Breast epithelium (tissue), 3 donors: Measurements from ENCODE around the gene SOS2.

Experiments used
- CTCF ChIP-seq, 3 donors: fragments of 450-650 bp; IDR thresholded peaks; one replicate each; pipeline ENCODE4 v1.5.1; 2016 to 2017; ENCODE audit warnings: antibody characterized with exemption in 3 of 3, mild to moderate bottlenecking in 3 of 3, moderate library complexity in 3 of 3
- POLR2A ChIP-seq: fragments of 450-650 bp; IDR thresholded peaks from one replicate; pipeline ENCODE4 v1.6.1; 2016; ENCODE audit warnings: antibody characterized with exemption, mild to moderate bottlenecking, moderate library complexity

DNA sequence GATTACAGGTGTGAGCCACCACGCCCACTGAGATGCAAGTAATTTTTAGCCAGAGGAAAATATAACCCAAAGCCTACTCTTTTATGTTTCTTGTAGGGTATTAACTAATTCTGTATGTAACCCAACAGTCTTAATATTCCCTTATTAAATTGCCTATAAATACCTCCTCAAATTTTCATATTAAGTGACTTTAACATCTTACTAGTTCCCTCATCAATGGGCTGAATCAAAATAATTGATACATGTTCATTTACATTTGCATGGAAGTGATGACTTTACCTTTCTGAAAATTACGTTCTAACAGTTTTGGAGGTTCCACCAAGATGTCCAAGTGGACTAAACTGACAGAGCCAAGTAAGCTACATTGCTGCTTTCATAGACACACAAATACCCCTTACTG is 3.1 kb downstream of the SOS2 start:
- TF ChIP-seq POLR2A, result no peak
- no peak for TF ChIP-seq CTCF (IDR thresholded peaks at IDR 0.05)
